Measurements from ENCODE around the gene CBLB. TPM values are rescaled to one million over a fixed set of nuclear protein-coding genes. Genes with fewer than 3 reads are reported as not detected.

The CBLB gene
- total RNA-seq, 4 donors from 2014 or later = 17.0 to 33.8 (median 23.0) TPM

DNA sequence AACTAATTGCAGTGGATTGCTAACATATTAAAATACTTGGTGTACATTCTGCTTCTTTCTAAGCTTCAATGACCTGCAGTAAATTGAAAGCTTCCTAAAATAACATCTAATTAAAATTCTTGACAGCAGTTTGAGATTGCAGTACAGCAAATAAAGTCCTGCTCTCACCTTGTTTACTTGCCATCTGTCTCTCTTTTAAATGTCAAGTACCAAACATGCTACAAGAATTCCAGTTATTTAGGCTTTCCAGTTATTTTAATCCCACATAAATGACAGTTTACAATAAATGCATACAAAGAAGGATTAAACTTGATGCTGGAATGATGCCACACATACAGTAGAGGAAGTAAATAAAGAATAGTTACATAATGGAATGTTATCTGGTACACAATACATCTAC, 33.2 kb downstream of the CBLB start:
- no peak for TF ChIP-seq POLR2A (IDR thresholded peaks at IDR 0.05)
- TF ChIP-seq, protein P1, sequence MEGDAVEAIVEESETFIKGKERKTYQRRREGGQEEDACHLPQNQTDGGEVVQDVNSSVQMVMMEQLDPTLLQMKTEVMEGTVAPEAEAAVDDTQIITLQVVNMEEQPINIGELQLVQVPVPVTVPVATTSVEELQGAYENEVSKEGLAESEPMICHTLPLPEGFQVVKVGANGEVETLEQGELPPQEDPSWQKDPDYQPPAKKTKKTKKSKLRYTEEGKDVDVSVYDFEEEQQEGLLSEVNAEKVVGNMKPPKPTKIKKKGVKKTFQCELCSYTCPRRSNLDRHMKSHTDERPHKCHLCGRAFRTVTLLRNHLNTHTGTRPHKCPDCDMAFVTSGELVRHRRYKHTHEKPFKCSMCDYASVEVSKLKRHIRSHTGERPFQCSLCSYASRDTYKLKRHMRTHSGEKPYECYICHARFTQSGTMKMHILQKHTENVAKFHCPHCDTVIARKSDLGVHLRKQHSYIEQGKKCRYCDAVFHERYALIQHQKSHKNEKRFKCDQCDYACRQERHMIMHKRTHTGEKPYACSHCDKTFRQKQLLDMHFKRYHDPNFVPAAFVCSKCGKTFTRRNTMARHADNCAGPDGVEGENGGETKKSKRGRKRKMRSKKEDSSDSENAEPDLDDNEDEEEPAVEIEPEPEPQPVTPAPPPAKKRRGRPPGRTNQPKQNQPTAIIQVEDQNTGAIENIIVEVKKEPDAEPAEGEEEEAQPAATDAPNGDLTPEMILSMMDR (IDR thresholded peaks at IDR 0.05) = no peak
- intact Hi-C loops (cut with DNase I; ENCODE audit: low total_unique reads) = no loop called here
- H3K4me3 ChIP-seq (ENCODE audit: low read depth, poor library complexity, severe bottlenecking) = no peak overlapping the region
- no peak for DNase-seq (ENCODE audit: low spot score in 2 of 2)

GRCh38 chr3:105834768-105835167, 34.0 kb downstream of the CBLB start:
- TF ChIP-seq POLR2A (IDR thresholded peaks at IDR 0.05) = no peak
- TF ChIP-seq, protein P1 (IDR thresholded peaks at IDR 0.05) = no peak
- no peak for DNase-seq (ENCODE audit: low spot score in 2 of 2)
- 91 to 95% methylated on average over 3 of the region's 3 CpGs for WGBS, 2 donors
- H3K4me3 ChIP-seq (ENCODE audit: low read depth, poor library complexity, severe bottlenecking) = no peak overlapping the region
- intact Hi-C loops (cut with DNase I; ENCODE audit: low total_unique reads) = no loop called here

GRCh38 chr3:105832644-105833043, 36.2 kb downstream of the CBLB start:
- TF ChIP-seq POLR2A (IDR thresholded peaks at IDR 0.05) = no peak
- TF ChIP-seq, protein P1 (IDR thresholded peaks at IDR 0.05) = no peak
- no peak overlapping the region for H3K4me3 ChIP-seq (ENCODE audit: low read depth, poor library complexity, severe bottlenecking)
- WGBS, 2 donors = 72 to 79% methylated on average over 4 of the region's 4 CpGs
- intact Hi-C loops (cut with DNase I; ENCODE audit: low total_unique reads) = no loop called here
- no peak for DNase-seq (ENCODE audit: low spot score in 2 of 2)

- TF ChIP-seq, protein P1 (IDR thresholded peaks at IDR 0.05) = no peak
- TF ChIP-seq POLR2A (IDR thresholded peaks at IDR 0.05) = no peak
- intact Hi-C loops (cut with DNase I; ENCODE audit: low total_unique reads) = no loop called here
- DNase-seq (ENCODE audit: low spot score in 2 of 2) = no peak
- WGBS, 2 donors = 96 to 97% methylated on average over 2 of the region's 2 CpGs
- H3K4me3 ChIP-seq (ENCODE audit: low read depth, poor library complexity, severe bottlenecking) = no peak overlapping the region
Measured at GRCh38 chr3:105830836-105831235, 38.0 kb downstream of the CBLB start.

DNA sequence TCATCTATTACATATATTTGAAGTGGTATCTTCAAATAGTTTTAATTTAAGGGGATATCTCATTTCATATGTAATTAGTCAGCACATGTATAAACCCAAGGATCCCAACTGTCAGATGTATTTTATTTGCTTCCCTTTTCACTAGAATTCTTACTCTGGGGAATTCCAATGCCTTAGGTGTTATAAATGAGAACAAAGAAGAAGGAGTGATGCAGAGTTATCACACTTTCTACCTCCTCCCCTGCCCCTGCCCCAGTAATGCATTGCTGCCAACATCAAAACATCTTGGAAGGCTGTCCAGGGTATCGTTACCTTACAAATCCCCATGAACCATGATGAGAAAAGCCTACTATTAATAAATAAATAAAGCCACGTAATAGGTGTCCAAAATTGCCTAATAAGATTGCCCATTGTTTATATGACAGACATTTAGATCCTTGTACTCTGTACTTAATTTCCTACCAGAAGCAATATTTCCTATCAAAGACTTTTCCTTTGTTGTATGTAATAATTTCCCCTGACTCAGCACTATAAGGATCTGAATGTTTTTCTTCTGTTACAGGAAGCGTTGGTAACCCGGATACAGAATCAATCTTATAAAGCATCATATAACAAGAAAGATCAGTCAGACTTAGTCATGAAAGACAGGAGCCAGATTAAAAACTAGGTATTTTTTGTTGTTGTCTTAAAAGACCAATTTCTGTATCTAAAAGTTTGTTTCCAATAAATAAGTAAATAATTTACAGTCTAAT, 38.8 kb downstream of the CBLB start:
- 47 to 51% methylated on average over 4 of the region's 4 CpGs for WGBS, 2 donors
- no peak for DNase-seq (ENCODE audit: low spot score in 2 of 2)

More for the DNA sequence above, 38.8 kb downstream of the CBLB start:
- TF ChIP-seq POLR2A (IDR thresholded peaks at IDR 0.05) = no peak
- TF ChIP-seq, protein P1 (IDR thresholded peaks at IDR 0.05) = no peak
- H3K4me3 ChIP-seq (ENCODE audit: low read depth, poor library complexity, severe bottlenecking) = no peak overlapping the region
- intact Hi-C loops (cut with DNase I; ENCODE audit: low total_unique reads) = no loop called here
